SK-N-MC (cell line): ENCODE results near the gene CNTN2.
A peak's percentile ranks its signal among the peaks of the same experiment; 100 is the strongest.

Source experiments
- EZH2 ChIP-seq: fragments of 200-600 bp; sonication (generic); IDR thresholded peaks from one replicate; pipeline ENCODE4 v1.6.1; 2017; ENCODE audit warnings: antibody characterized with exemption
- FOXP2 ChIP-seq: optimal IDR thresholded peaks from 2 replicates; pipeline ENCODE3; 2011; ENCODE audit warnings: mild to moderate bottlenecking, moderate library complexity; ENCODE audit not compliant: insufficient read depth; ENCODE audit errors: extremely low read length, control extremely low read depth
- POLR2AphosphoS5 ChIP-seq: IDR thresholded peaks from 2 replicates; pipeline ENCODE4 v1.6.1; 2012; ENCODE audit warnings: mild to moderate bottlenecking, low read depth, low read length, borderline replicate concordance

- TF ChIP-seq POLR2AphosphoS5 (peak; percentile 91), EZH2 (no peak), FOXP2 (peak; percentile 8)
These were observed 78.9 kb downstream of the CNTN2 start, which contains the start of gene RBBP5 for GRCh38 chr1:205121660-205122488.
